ENCODE results near the gene EPB41L4B. TPM values are rescaled to one million over a fixed set of nuclear protein-coding genes. Genes with fewer than 3 reads are reported as not detected.

Gene EPB41L4B
- total RNA-seq, 1 experiment from 2014 or later, result 8.1 TPM

DNA sequence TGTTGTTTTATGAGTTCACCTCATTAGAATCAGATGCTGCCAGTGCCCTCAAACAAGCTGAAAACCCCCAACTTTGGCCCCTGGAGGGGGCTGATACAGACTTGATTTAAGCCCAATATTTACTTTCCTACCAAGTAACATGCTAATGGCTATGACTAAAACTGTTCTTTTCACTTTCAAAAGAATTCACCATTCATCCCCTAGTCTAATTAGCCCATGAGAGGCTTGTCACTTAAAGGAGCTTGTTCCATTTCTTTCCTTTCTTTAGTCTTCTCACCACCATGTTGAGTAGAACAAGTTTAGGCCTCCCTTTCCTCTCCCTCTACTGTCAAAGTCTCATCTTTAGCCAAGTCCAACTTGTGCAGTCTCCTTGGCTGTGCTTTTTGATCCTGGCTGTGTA is 50.4 kb downstream of the EPB41L4B start:
- ChIA-PET RAD21 (ENCODE audit: low non-redundant PET in 1 of 2, low total read pairs in 2 of 2, uncharacterized antibody in 2 of 2, unreplicated experiment in 2 of 2) (no interaction called here), POLR2A (no interaction called here), CTCF (no interaction called here)
- H3K36me3 ChIP-seq (ENCODE audit: control insufficient read depth in 1 of 2, insufficient read depth in 2 of 2, low read length in 2 of 2), result 0 out of 4 replicates have a peak, but pooled peaks cover 0 to 11% of the 10 kb centered on the region in 2 experiments
- H3K27me3 ChIP-seq (ENCODE audit: insufficient read depth, low read length), result no peaks in the 10 kb centered on the region
- DNase-seq (ENCODE audit: low read depth, low spot score) (no peak), ATAC-seq (no peak)
- peaks cover 0 to 6% of the 10 kb centered on the region in 2 experiments; a peak in 1 of 4 replicates for H3K9me3 ChIP-seq (ENCODE audit: control insufficient read depth in 1 of 2, insufficient read depth in 1 of 2, low read depth in 1 of 2, low read length in 2 of 2)
- H3K4me3 ChIP-seq (replicated peaks in 1 of 2; ENCODE audit: low read depth in 1 of 2, low read length in 2 of 2), result no peak overlapping the region
- intact Hi-C loops (cut with micrococcal nuclease), result no loop called here
- H3K9ac ChIP-seq (ENCODE audit: low read length), result no peak overlapping the region
- no peaks in the 10 kb centered on the region for H3K79me2 ChIP-seq (ENCODE audit: insufficient read depth, low read length)
- no peak overlapping the region for H3K4me2 ChIP-seq (ENCODE audit: low read length)
- no peaks in the 10 kb centered on the region for H3K4me1 ChIP-seq (ENCODE audit: control insufficient read depth in 1 of 2, insufficient read depth in 2 of 2, low read length in 2 of 2)
- no peak overlapping the region for H3K27ac ChIP-seq (ENCODE audit: low read depth, low read length)
- no TSS peak for BruUV-seq (replicated peaks)
- no peaks in the 10 kb centered on the region for H4K20me1 ChIP-seq (ENCODE audit: insufficient read depth)
- no peak overlapping the region for H2AFZ ChIP-seq (ENCODE audit: low read depth, low read length, poor library complexity, severe bottlenecking)
- TF ChIP-seq SRF (IDR thresholded peaks at IDR 0.05; ENCODE audit: low read depth), result no peak
- TF ChIP-seq, protein P1, sequence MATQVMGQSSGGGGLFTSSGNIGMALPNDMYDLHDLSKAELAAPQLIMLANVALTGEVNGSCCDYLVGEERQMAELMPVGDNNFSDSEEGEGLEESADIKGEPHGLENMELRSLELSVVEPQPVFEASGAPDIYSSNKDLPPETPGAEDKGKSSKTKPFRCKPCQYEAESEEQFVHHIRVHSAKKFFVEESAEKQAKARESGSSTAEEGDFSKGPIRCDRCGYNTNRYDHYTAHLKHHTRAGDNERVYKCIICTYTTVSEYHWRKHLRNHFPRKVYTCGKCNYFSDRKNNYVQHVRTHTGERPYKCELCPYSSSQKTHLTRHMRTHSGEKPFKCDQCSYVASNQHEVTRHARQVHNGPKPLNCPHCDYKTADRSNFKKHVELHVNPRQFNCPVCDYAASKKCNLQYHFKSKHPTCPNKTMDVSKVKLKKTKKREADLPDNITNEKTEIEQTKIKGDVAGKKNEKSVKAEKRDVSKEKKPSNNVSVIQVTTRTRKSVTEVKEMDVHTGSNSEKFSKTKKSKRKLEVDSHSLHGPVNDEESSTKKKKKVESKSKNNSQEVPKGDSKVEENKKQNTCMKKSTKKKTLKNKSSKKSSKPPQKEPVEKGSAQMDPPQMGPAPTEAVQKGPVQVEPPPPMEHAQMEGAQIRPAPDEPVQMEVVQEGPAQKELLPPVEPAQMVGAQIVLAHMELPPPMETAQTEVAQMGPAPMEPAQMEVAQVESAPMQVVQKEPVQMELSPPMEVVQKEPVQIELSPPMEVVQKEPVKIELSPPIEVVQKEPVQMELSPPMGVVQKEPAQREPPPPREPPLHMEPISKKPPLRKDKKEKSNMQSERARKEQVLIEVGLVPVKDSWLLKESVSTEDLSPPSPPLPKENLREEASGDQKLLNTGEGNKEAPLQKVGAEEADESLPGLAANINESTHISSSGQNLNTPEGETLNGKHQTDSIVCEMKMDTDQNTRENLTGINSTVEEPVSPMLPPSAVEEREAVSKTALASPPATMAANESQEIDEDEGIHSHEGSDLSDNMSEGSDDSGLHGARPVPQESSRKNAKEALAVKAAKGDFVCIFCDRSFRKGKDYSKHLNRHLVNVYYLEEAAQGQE (IDR thresholded peaks at IDR 0.05; ENCODE audit: low read depth), result no peak
- TF ChIP-seq SIN3A (IDR thresholded peaks at IDR 0.05; ENCODE audit: low read depth), result no peak
- TF ChIP-seq POLR2AphosphoS5 (IDR thresholded peaks at IDR 0.05; ENCODE audit: low read depth, low read length), result no peak
- TF ChIP-seq JUND (IDR thresholded peaks at IDR 0.05), result no peak
- no peak for TF ChIP-seq CEBPB (IDR thresholded peaks at IDR 0.05; ENCODE audit: low read depth)
- TF ChIP-seq, protein P2, sequence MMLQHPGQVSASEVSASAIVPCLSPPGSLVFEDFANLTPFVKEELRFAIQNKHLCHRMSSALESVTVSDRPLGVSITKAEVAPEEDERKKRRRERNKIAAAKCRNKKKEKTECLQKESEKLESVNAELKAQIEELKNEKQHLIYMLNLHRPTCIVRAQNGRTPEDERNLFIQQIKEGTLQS (IDR thresholded peaks at IDR 0.05), result no peak
- no peak for TF ChIP-seq EGR1 (IDR thresholded peaks at IDR 0.05; ENCODE audit: low read depth)
- TF ChIP-seq, protein P3, sequence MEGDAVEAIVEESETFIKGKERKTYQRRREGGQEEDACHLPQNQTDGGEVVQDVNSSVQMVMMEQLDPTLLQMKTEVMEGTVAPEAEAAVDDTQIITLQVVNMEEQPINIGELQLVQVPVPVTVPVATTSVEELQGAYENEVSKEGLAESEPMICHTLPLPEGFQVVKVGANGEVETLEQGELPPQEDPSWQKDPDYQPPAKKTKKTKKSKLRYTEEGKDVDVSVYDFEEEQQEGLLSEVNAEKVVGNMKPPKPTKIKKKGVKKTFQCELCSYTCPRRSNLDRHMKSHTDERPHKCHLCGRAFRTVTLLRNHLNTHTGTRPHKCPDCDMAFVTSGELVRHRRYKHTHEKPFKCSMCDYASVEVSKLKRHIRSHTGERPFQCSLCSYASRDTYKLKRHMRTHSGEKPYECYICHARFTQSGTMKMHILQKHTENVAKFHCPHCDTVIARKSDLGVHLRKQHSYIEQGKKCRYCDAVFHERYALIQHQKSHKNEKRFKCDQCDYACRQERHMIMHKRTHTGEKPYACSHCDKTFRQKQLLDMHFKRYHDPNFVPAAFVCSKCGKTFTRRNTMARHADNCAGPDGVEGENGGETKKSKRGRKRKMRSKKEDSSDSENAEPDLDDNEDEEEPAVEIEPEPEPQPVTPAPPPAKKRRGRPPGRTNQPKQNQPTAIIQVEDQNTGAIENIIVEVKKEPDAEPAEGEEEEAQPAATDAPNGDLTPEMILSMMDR (IDR thresholded peaks at IDR 0.05 in 2 of 3, conservative IDR thresholded peaks at IDR 0.05 in 1 of 3; ENCODE audit: borderline replicate concordance in 1 of 3, insufficient read depth in 1 of 3, low read depth in 2 of 3, low read length in 2 of 3), result no peak
- no peak for TF ChIP-seq EZH2phosphoT487 (IDR thresholded peaks at IDR 0.05; ENCODE audit: borderline replicate concordance)
- TF ChIP-seq, protein P4, sequence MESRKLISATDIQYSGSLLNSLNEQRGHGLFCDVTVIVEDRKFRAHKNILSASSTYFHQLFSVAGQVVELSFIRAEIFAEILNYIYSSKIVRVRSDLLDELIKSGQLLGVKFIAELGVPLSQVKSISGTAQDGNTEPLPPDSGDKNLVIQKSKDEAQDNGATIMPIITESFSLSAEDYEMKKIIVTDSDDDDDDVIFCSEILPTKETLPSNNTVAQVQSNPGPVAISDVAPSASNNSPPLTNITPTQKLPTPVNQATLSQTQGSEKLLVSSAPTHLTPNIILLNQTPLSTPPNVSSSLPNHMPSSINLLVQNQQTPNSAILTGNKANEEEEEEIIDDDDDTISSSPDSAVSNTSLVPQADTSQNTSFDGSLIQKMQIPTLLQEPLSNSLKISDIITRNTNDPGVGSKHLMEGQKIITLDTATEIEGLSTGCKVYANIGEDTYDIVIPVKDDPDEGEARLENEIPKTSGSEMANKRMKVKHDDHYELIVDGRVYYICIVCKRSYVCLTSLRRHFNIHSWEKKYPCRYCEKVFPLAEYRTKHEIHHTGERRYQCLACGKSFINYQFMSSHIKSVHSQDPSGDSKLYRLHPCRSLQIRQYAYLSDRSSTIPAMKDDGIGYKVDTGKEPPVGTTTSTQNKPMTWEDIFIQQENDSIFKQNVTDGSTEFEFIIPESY (IDR thresholded peaks at IDR 0.05; ENCODE audit: extremely low read depth, insufficient replicate concordance, low read length), result no peak
- TF ChIP-seq, protein P5, sequence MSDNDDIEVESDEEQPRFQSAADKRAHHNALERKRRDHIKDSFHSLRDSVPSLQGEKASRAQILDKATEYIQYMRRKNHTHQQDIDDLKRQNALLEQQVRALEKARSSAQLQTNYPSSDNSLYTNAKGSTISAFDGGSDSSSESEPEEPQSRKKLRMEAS (IDR thresholded peaks at IDR 0.05), result no peak
- TF ChIP-seq ELF1 (IDR thresholded peaks at IDR 0.05; ENCODE audit: borderline replicate concordance, low read depth), result no peak
- H3K9me2 ChIP-seq (ENCODE audit: insufficient read depth), result no peaks in the 10 kb centered on the region
